GM10266 (cell line): ENCODE data around the gene VSTM4.

Experiments used
- DNase-seq: peaks from one replicate; pipeline ENCODE4 v3.0.0; 2012; ENCODE audit errors: extremely low spot score
- CTCF ChIP-seq: IDR thresholded peaks from 2 replicates; pipeline ENCODE4 v1.5.1; 2012; ENCODE audit warnings: mild to moderate bottlenecking, low read depth; ENCODE audit not compliant: control insufficient read depth, insufficient read depth; ENCODE audit errors: missing control alignments

Gene VSTM4

GRCh38 chr10:49028639-49029038, 86.7 kb downstream of the VSTM4 start:
- TF ChIP-seq CTCF: no peak
- DNase-seq: no peak

DNA sequence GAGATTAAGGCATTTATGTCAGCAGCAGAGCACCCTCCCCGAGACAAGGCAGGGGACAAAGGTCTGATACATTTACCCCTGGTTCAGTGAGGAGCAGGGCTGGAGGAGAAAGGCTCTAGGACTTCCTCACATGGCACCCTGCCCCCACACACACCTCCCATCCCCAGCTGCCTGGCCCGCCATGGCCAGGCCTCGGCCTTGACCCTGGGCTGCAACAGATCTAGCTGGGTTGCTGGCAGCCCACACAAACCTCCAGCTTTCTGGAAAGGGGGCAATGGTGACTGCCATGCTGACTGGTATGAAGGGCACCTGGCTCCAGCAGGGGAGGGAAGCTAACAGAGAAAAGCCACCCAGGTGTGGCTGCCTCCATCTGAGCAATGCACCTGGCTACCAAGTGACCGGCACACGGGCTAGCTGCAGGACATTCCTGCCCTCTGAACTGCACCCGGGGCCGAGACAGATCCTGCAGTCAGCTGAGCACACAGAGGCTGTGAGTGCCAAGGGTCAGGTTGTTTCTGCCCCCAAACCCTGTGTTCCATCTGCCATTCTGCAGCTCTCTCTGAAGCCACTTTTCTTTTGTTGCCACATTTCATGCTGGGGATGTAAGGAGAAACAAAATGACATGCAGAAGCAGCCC, 89.9 kb downstream of the VSTM4 start:
- DNase-seq: no peak
- no peak for TF ChIP-seq CTCF

- TF ChIP-seq CTCF: no peak
- no peak for DNase-seq
These were observed 90.8 kb downstream of the VSTM4 start for GRCh38 chr10:49024484-49024883.

DNA sequence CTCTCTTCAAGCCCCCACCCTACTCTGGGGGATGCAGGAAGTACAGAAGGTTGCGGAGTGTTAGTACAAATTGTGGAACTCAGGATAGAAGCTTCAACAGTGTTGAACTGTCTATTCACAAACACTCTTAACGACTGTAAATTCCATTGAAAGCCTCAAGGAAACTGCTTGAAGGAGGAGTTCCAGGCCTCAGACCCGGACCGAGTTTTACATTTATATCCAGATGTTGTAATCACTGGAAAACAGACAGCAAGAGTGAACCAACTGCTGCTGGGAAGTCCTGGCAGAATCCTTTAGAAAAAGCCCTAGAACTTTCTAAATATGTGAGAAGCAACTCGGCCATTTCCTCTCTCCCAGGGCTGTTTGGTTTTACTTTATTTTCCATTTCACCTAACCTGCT, 91.6 kb downstream of the VSTM4 start:
- TF ChIP-seq CTCF: no peak
- DNase-seq: no peak

- DNase-seq: no peak
- no peak for TF ChIP-seq CTCF
These were observed 92.3 kb downstream of the VSTM4 start for GRCh38 chr10:49023071-49023470.

GRCh38 chr10:49021685-49022084, 93.6 kb downstream of the VSTM4 start:
- no peak for TF ChIP-seq CTCF

GRCh38 chr10:49015700-49016099, 99.6 kb downstream of the VSTM4 start:
- no peak for TF ChIP-seq CTCF

More at GRCh38 chr10:49021685-49022084, 93.6 kb downstream of the VSTM4 start:
- DNase-seq: no peak

More at GRCh38 chr10:49015700-49016099, 99.6 kb downstream of the VSTM4 start:
- no peak for DNase-seq
